HUDEP-2 (cell line): ENCODE results near the gene SLC30A1.
"Not testable (repeated sequence)": the region's sequence is repeated elsewhere in the genome, so short reads cannot be mapped to it uniquely, and the experiment has no call there.

Experiments used
- DNase-seq, 76 experiments: peaks; one replicate each; lab custom pipeline; 2025; ENCODE audit not compliant: unreplicated experiment in 76 of 76; lab: John Stamatoyannopoulos, UW

SLC30A1 gene

DNA sequence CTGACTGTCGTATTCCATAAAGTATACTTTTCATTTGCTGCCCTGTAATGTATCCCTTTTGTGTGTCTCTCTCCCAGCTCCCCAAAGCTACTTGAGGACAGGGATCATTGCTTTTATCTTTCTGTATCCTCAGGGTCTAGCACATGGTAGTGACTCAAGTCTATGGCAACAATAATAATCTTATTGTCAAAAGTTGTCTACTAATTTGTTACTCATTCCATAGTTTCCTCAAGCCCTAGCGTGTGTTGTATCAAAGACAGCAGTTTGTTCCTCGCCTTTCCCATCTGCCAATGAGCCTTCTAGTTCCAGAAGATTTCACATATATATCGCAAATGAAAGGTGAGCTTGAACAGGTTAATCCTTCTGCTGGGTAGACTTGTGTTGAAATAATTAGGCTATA lies 9.8 kb upstream of the SLC30A1 start:
- DNase-seq: no peak

DNA sequence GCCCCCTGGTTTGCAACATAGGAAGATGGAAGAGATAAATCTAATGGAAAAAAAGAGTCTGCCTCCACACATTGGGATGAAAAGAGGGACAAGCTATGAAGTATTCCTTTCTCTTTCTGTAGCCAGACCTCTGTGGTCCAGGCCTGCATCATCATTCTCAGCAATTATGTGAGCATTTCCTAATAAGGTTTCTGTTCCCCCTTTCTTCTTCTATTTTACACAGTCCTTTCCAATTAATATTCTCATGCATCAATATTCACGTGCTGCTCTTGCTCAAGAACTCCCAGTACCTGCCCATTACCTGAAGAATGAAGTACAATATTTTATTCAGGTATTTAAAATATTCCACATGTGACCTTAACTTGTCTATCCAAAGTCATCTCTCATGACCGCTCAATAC lies 8.2 kb upstream of the SLC30A1 start:
- no peak for DNase-seq

- DNase-seq: no peak
These were observed 7.6 kb upstream of the SLC30A1 start for GRCh38 chr1:211586538-211586937.

- no peak for DNase-seq
These were observed 4.3 kb upstream of the SLC30A1 start for GRCh38 chr1:211583011-211583992.

DNA sequence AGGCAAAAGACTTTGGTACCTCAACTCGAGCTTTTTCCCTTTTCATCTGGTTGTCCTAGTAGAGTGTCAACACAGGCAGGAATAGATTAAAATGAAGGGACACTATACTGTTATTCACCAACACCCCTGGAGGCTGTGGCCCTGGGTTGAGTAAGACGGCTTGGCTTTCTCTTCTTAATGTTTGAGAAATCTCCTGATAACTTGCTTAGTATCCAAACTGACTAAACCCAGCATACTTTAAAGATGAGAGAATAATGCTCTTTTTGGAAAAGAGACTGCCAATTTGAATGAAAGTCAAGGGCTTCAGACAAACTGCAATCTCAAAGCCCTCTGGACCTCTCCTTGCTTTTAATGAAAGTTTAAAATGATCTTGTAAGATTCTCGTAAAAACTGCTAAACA lies 2.6 kb upstream of the SLC30A1 start:
- DNase-seq: no peak

GRCh38 chr1:211580303-211580687 lies 1.3 kb upstream of the SLC30A1 start:
- no peak for DNase-seq

- peak in 40 of 76 experiments; percentile 11 to 82 (median 62) for DNase-seq
These were observed 710 bp upstream of the SLC30A1 start for GRCh38 chr1:211579440-211580302.

- peak in 52 of 76 experiments; percentile 5 to 63 (median 44) for DNase-seq
These were observed 932 bp downstream of the SLC30A1 start for GRCh38 chr1:211577819-211578639.

- peak in 1 of 76 experiments; percentile 36 for DNase-seq
These were observed 1.6 kb downstream of the SLC30A1 start for GRCh38 chr1:211577277-211577818.

DNA sequence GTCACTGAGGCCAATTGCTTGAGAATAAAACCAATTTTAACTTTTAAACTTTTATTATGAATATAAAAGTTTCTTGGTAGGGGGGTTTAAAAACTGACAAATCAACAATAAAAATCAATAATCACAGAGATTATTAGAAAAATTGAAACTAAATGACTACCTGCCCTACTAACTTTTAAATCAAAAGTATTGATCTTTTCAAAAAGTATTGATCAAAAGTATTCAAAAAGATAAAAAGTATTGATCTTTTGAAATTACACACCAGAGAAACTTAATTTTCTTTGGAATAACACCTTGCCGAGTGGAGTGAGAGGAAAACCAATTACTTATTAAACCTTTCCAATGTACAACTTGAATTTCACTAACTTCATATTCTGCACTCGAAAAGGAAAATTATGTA lies 2.2 kb downstream of the SLC30A1 start:
- DNase-seq: no peak

DNA sequence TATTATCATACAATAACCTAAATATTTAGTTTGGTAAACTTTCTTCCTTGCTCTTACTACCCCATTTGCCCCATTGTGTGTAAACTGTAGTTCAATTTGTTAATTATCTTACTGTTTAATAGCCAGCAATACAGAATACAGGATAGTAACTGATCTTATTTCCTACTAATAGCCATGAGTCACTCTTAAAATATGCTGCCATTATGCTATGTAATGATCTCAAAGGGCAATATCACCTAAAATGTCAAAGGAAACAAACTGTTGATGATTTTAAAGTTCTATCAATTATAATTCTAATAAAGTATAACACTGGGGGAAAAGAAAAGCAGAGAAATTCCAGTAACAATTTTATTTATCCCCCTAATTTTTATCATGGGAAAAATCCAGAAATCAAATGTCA lies 4.3 kb downstream of the SLC30A1 start:
- no peak for DNase-seq

- no peak for DNase-seq
These were observed 7.0 kb downstream of the SLC30A1 start for GRCh38 chr1:211571998-211572397.

DNA sequence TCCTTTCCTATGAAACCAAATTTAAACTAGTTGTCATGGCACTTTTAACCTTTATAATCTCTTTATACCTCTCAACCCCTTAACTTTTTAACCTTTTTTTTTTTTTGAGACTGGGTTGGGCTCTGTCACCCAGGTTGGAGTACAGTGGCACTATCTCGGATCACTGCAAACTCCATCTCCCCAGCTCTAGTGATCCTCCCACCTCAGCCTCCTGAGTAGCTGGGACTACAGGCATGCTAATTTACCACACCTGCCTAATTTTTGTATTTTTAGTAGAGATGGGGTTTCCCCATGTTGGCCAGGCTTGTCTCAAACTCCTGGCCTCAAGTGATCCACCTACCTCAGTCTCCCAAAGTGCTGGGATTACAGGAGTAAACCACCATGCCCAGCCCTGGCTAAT lies 8.6 kb downstream of the SLC30A1 start:
- not testable (repeated sequence) for DNase-seq

DNA sequence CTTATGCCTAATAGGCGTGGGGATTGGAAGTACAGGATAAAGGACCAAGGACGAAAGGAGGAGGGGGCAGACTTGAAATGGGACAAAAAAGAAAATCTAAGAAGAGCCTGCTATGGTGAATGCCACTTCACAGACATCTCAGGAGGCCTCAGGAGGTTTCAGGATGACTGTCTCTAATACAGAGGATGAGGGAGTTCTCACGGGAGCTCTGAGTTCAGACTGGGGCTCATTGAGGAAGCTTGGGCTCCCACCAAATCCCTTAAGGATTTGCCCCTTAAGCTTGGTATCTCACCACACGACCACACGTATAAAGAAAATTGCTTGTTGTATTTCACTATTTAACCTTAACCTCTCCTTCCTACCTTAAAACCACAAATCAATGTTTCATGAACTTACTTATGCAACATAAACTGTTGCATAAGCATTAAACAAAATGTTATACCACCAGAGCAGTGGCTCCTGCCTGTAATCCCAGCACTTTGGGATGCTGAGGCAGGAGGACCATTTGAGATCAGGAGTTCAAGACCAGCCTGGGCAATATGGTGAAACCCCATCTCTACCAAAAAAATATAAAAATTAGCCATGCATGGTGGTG lies 12.4 kb downstream of the SLC30A1 start:
- DNase-seq: no peak

DNA sequence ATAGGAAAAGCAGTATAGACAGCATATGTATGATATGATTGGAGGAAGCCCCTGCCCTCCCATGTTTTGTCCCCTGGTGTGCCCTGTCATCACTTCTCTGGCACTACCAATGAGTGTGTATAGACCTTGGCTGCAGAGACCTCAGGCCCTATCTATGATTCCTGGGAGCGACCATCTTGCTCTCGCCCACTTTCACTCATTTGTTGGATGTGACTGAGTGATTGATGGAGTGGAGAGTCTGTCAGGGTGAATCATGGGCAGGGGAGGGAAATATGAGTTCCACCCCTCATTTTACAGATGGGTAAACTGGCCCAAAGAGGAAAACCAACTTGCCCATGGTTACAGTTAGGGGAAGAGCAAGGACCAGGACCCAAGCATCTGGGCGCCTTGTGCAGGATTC lies 14.9 kb downstream of the SLC30A1 start:
- DNase-seq: no peak

DNA sequence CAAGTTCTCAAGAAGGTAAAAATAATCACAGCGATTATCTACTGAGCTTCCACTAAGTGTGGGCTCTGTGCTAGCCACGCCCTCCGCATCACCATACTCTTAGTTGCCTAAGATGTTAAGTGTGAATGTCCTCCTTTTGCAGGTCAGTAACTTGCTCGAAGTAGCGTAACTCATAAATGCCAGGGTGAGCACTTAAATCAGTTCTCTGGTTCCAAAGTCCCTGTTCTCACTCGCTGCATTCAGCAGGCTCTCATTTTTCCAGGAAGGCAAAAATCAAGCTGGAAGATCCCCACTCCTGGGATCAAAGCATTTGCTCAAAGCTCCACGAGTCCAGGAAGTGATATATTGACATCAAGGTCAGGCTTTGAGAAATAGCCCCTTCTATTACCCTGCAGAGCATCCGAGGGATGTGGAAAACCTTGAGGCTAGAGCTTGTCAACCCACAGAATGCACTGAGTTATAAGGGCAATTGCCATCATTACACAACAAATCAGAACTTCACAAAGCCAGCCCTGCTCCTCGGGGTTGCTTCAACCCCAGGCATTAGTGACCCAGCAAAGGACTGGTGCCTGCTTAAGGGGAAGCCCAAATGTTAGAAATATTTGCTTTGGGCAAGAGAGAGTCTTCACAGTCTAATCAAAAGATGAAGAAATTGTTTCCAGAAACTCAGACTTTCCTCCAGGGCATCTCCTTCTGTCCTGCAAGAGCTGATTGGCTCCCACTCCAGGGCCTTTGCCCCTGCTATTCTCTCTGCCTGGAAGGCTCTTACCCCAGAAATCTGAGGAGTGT lies 19.5 kb downstream of the SLC30A1 start:
- DNase-seq: no peak

DNA sequence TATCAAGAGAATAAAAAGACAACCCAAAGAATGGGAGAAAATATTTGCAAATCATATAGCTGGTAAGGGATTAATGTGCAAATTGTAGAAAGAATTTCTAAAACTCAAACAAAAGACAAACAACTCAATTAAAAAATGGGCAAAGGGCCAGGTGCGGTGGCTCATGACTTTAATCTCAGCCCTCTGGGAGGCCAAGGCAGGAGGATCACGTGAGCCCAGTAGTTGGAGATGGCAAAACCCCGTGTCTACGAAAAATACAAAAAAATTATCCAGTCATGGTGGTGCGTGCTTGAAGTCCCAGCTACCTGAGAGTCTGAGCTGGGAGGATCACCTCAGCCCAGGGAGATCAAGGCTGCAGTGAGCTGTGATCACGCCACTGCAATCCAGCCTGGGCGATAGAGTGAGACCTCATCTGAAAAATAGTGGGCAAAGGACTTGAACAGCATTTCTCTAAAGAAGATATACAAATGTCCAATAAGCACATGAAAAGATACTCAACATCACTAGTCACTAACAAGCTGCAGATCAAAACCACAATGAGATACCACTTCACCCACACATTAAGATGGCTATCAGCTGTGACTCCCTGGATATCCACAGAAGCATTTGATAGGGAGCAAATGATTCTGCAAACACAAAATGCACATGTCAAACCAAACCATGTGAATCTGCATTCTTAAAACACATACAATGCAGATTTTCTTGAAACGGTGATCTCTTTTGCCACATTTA lies 20.9 kb downstream of the SLC30A1 start:
- DNase-seq: peak in 4 of 76 experiments; percentile 12 to 19 (median 14)

GRCh38 chr1:211553549-211553948 lies 25.4 kb downstream of the SLC30A1 start:
- DNase-seq: no peak
